NCI-H2227 (cell line): ENCODE results near the gene THSD4.
"Not testable (repeated sequence)": the region's sequence is repeated elsewhere in the genome, so short reads cannot be mapped to it uniquely, and the experiment has no call there.

Experiments
- DNase-seq: peaks from one replicate; lab custom pipeline; 2025; ENCODE audit not compliant: unreplicated experiment; lab: John Stamatoyannopoulos, UW

The THSD4 gene

DNA sequence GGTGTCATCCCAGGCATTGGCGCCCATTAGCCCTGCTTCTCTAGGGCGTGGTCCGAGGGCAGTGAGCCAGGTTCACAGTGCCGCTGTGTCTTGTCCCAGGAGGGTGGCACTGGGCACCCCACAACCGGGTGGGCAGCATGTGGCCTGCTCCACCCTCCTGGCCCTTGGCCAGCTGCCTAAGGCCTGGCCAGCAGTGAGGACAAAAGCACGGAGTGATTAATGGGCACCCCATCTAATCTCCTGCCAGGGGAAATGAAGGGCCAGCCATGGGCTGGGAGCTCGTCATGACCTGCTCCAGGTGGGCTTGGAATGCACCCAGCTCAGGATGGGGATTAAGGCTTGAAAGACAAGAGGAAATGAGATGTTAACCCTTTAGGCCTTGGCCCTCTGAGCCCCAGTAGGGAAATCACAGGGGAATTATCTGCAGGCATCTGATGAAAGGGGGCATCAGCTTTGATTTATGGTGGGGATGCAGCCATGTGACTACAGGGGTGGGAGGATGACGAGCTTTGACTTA lies 5.2 kb downstream of the THSD4 start:
- no peak for DNase-seq

DNA sequence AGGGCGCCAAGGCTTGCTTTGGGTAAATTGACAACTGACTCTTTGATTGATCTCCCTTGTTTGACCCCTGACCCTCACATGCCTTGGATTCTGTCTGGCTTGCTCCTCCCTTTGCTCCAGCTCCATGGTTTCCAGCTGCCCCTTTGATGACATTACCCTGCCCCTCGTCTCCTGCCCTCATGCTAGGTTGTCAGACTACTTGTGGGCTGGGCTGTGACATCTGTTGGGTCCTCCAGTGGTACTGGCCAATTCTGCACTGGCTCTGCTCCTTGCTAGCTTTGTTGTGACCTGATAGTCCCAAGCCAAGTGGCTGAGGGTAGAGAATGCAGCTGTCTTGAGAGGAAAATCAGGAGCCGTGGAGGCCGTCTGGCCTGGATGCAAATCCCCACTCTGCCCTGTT lies 6.2 kb downstream of the THSD4 start:
- no peak for DNase-seq

DNA sequence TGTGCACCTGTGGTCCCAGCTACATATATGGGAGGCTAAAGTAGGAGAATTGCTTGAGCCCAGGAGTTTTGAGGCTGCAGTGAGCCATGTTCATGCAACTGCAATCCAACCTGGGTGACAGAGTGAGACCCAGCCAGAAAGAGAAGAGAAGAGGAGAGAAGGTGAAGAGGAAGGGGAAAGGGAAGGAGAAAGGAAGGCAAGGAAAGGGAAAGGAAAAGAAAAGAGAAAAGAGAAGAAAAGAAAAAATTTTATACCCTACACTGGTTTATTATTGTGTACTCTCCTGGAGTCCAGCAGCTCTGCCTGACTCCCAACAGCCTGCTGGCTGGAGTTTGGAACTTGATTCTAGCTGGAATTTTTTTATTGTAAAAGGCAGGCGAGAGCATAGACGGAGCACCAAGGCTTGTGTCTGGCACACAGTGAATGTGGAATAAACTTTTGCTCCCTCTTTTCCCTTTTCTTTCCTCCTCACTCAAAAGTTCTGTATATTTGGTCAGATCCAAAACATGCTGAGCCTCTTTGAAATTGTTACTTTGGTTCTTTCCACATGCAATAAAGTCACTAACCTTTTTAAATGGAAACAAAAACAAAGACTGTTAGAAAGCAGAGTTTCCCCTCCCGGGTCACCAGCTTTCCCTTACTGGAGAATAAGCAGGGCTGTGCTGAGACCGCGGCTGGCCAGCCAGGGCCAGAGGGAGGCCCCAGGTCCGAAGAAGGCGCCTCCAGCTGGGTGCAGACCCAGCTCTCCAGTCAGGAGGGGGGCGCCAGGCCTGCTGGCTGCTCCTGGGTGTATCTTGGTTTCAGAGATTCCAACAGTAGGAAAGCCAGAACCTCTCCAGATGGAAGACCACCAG lies 9.9 kb downstream of the THSD4 start:
- no peak for DNase-seq

DNA sequence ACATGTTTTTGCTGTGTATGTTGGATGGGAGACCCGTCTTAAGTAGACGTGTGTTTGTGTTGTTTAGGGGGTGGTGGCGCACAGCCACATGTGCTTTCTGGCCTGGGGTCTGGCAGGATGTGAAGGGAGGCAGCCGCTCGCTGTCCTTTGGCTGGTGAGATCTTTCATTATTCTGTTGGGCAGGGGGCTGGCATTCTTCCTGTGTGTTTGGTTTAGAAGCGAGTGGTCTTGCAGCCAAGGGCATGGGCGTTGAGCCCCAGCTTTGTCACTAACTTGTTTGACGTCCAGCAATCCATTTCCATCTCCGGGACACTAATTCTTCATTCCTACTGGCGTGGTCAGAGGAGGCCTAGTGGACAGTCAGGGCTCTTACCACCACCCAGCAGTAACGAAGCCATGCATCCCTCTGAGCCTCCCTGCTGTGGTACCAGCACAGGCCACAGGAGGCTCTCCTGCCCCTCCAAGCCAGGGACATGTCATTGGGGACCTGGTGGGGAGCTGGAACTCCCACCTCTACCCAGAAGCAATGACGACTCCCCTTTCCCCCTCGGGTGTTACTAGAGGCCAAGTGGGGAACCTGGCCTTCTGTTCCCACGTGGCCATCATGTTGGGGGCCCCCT lies 10.7 kb downstream of the THSD4 start:
- no peak for DNase-seq

DNA sequence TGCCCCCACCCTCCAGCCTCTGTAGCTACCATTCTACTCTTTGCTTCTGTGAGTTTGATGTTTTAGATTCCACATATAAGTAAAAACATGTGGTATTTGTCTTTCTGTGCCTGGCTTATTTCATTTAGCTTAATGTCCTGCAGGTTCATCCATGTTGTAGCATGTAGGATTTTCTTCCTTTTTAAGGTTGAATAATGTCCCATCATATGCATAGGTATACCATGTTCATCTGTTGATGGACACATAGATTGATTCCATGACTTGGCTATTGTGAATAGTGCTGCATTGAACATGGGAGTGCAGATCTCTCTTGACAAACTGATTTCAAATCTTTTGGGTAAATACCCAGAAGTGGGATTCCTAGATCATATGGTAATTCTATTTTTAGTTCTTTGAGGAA lies 11.8 kb downstream of the THSD4 start:
- DNase-seq, result no peak

DNA sequence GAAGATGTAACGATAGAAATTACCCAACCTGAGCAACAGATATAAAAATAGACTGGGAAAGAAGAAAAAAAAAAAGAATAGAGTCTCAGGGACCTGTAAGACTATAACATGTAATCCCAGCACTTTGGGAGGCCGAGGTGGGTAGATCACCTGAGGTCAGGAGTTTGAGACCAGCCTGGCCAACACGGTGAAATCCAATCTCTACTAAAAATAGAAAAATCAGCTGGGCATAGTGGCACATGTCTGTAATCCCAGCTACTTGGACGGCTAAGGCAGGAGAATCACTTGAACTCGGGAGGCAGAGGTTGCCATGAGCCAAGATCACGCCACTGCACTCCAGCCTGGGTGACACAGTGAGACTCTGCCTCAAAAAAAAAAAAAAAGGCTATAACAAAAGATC lies 12.9 kb downstream of the THSD4 start:
- not testable (repeated sequence) for DNase-seq

DNA sequence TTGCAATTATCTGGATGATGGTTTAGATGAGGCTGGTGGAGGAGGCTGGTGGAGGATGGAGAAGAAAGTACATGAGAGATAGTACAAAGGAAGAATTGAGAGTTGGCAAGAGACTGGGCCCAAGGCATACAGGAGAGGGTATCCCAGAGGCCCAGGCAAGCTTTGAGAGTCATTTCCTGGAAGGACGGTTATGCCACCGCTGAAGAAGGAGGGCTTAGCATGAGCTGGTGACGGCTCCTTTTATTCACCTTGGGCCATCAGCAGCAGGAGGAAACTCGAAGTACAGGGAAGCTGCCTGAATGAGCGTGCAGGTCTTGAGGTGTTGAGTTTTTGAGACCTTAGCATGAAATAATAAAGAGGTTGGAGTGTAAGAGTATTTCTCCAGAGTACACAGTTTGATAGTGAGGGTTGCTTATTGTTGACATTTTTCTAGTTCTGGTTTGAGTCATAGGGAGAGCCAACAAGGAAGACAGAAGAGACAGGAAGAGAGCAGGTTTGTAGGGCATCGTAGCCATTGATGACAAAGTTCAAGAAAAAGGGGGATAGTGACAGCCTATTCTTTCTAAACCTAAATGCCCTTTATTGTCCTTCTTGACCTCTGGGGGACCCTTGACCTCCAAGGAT lies 13.8 kb downstream of the THSD4 start:
- DNase-seq, result no peak

DNA sequence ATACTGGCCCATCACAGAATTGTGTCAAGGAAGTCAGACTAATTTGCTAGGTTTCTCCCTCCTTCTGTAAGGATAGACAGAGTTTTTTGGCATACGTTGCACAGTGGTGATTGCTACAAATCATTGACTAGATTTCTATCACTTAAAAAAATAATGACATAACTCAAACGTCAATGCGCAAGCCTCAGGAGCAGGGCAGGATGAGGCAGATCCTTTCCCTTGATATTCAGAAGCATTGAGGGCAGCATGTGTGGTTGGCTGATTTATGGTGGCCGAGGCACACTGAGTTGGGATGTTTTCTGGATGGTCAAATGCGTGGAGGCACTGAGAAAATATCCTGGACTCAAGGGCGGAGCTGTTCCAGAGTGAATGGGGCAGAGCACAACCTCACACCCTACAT lies 14.4 kb downstream of the THSD4 start:
- no peak for DNase-seq

DNA sequence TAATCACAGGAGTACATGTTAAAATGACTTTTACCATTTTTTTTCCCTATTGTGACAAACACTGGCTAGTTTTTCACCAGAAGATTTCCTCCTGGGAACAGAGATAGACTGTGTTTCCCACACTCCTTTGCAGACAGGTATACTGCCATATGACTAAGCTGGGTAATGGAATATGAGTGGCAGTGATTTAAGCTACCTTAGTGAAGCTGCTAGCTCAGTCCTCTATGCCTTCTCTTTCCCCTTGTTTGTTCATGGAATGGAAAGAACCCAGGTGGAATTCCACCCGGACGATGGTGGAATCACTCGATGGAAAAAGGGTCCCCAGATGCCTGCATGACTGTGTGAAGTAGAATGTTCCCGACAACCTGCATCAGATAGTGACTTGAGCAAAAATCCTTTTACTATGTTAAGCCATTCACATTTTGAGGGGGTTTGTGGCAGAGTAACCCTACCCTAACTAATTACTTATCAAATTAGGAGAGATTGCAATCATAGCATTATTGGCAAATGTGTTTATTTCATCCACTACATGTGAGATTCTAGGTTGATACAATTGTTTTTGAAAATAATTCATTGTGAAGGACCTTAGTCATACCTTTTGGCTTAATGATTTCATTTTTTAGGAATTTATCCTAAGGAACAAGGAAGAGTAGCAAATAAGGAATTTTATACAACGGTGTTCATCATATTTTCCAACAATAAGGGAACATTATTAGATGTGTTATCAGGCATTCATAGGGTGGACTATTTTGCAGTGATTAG lies 16.5 kb downstream of the THSD4 start:
- no peak for DNase-seq

DNA sequence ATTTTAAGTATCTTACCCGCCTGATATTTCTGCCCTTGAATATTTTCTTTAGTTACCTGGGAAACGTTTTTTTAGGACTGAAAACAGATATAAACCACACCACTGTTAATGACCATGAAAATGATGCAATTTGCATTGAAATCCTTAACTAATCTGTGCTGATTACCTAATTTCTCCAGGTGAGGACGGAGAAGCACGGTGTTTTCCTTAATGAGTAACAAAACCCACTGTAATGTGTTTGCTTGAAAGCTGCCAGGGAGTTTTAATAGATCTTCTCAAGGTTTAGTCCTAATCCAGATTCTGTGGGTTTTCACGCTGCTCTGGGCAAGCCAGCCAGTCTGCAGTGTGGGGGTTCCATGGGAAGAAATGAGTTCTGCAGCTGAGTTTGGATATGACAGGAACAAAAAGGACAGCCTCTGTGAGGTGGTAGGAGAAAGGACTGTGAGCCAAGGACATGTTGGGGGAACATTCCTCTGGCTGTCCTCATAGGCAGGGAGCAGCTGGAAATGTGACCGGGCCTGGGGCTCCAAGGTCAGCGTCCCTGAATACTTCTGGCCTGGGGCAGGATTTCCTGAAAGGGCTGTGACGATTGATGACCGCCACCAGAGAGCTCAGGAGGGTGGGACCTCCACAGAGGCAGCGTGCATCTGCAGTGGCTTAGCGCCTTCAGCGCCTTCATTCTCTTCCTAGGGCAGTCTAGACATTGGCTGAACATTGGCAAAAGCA lies 18.6 kb downstream of the THSD4 start:
- no peak for DNase-seq

DNA sequence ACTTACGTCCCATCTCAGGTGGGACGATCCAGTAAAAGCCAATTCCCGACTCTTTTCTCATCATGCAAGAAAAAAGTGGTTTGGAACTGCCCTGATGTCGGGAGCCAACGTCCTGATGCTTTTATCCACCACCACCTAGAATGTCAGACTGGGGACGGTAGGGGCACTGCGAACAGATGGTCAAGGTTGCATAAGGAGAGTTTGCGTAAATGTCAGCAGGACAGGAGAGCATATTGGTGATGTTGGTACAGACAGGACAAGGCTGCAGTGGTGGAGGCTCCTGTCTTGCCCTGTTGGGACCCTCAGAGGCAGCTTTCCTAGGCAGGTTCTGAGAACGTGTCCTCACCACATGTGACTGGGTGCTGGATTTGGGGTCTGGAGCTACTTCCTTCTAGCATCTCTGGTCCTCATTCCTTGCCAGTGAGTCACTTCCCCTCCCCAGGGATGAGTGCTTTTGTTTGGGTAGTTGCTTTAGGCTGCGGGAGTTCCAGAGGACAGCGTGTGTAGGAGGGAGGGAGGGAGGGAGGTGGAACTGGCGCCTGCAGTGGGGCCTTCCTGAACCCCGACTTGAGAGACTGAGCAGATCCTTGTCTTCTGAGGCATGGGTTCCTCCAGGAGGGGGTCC lies 21.0 kb downstream of the THSD4 start:
- DNase-seq, result no peak

DNA sequence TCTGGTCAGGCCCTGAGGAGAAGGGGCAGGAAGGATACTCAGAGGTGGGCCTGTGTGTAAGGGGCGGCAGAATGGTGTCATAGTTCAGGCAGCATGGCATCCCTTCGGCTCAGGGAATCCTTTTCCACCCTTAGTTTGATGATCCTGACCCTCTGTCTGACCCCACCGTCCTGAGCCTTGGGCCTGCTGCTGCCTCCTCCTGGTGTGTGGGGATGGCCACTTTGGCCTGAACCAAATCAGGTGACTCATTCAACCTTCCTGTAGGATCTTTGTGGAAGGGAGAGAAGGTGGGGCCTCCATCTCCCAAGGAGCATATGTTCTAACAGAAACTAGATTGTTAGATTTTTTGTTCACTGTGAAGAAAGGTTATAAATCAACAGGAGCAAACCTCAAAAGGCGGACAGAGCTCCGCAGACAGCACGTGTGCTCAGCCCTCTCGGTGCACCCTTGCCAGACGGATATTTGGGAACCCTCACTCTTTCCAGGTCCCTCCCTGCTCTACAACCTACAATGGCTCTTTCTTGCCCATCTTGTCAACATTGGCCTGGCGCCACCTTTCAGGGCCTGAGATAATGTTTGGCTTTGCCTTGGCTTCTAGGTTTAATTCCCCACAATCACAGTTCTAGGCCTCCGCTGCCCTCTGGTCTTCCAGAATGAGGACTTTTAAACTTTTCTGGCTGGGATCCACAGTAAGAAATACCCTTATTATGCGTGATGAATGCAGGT lies 21.7 kb downstream of the THSD4 start:
- DNase-seq, result no peak

DNA sequence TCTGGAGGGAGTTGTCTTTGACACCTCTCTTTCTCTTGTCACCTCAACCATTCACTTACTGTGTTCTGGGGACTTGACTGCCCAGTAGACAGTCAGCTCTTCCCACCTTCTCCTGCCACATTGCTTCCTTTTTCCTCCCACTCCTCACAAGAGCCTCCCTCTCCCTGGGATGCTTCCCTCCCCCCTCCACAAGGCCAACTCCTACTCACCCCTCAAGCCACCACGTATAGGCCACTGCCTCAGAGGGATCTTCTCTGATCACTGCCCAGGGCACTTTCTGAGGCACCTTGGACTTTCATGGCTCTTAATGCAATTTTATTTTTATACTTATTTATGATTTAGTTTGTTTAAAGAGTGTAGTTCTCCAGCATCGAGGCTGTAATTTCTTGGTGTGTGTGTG lies 23.2 kb downstream of the THSD4 start:
- DNase-seq, result no peak

DNA sequence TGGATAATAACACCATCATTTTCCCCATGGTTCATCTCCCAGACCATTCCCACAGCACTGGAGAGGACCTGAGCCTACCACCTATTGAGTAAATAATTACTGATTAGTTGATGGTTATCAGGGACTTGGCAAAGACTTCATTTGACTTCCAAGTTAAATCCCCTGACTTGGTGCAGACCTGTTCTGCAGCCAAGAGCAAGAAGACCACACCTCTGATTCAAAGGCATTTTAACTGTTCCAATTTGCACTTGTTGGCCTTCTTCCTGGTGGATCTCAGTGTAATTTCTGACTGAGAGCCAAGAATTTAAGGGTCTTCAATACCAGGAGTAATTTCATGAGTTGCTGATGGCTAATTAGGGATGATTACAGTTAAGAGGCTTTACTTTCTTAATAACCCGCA lies 24.0 kb downstream of the THSD4 start:
- no peak for DNase-seq

DNA sequence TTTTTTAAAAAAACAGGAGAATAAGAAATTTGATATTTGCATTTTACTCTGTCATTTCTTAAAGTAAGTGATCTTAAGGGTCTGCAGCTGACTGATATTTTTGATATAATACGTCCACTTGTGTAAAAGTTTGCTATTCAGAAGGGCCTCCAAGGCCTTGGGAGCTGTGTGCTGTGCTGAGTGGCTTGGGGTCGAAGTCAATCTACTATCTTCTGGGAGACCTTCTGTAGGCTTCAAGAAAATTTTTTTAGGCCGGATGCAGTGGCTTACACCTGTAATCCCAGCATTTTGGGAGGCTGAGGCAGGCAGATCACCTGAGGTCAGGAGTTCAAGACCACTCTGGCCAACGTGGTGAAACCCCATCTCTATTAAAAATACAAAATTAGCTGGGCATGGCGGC lies 26.3 kb downstream of the THSD4 start:
- DNase-seq, result no peak

DNA sequence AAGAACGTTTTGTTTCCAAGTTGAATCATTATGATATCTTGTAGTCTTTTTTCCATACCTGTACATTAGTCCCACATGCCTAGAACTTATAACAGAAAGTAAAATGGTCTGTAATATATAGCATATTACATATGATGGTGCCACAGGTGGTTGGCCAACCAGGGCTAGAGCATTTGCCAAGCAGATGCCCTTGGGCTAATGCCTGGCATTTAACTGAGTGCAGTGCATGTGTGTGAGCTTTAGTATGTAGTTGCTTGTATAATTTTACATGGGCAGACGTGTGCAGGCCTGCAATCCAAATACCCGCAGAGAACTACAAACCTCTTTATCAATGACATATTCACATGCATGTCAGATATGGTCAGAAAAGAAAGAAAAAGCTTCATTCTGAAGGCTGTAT lies 27.5 kb downstream of the THSD4 start:
- DNase-seq, result no peak

DNA sequence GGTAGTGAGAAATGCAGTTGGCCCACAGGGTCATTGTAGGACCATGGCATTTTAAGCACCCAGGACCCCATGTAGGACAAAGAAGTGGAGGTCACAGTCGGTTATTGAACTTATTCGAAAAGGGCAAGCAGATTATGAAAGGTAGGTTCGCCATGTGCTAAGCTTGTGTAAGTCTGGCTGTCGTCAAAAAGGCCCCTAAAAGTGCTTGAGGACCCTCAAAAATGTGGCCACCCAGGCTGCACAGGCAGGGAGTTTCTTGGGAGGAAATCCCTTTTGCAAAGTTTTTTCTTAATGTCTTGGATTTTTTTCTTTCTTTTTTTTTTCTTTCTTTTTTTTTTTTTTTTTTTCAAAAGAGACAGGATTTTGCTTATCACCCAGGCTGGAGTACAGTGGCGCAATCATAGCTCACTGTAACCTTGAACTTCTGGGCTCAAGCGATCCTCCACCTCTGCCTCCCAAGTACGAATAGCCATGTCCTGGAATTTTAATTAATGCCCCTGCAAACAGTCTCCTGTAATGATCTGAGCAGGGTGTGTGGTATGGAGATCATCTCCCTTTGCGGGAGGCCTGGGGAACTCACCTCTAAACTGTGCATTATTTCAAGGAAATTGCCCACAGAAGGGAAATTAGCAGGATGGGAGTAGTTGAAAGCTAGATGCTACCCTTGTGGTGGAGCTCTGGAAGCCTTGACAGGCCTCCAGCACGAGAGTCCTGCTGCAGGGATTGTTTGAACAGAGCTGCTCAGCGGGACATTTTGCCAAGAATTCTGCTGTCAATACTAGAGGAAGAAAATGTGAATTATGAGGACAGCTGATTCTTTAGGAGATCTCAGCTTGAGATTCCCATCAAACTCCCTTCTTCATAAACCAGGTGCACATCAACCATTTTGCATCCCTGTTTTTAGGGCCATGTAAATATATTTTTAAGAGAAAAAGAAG lies 28.4 kb downstream of the THSD4 start:
- DNase-seq, result peak; percentile 4

DNA sequence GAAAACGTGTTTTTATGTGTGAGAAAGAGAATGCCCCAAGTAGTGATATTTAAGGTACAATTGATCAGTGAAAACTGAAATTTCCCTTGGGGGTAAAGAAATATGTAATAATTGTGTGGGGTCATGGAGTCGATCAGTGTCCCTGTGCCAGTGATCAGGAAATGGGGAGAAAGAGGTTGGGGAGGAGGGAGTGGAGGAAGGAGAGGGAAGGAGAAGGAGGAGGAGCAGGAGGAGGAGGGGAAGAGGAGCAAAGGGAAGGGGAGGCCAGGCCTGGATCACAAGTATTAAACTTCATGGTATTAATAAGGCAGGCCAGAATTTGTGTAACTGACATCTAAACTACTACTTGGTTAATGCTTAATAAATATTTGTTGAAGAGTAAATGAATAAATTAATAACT lies 30.4 kb downstream of the THSD4 start:
- DNase-seq, result no peak

DNA sequence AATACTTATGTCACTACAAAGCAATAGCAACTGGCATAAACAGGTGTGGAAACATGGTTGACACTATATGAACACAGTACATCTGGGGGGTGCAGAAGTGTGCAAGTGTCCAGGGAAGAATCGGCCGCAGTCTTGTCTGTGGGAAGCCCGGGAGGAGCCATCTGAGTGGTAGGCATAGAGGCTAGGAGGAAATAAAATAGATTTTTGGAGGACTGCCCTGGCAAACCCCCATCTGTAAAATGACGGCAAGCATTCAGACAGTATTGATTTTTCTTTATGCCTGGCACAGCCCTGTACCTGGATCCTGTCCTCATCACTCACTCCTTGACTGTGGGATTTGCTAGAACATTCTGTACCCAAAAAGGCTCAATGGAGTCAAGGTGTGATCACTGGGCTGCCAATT lies 31.3 kb downstream of the THSD4 start:
- no peak for DNase-seq
